Hepatocyte (in vitro differentiated cells): Measurements from ENCODE around the gene GSX2. TPM values are rescaled to one million over a fixed set of nuclear protein-coding genes. Genes with fewer than 3 reads are reported as not detected.

Source experiments
- DNase-seq: peaks from one replicate; pipeline ENCODE4 v3.0.0-alpha.2; 2016; ENCODE audit warnings: low spot score
- H2AFZ ChIP-seq: fragments of 200-600 bp; sonication (generic); 2 replicates; pipeline ENCODE4 v1.6.0; 2016; ENCODE audit warnings: antibody characterized with exemption, mild to moderate bottlenecking
- H3K27ac ChIP-seq: fragments of 200-600 bp; sonication (generic); 2 replicates; pipeline ENCODE4 v1.5.1; 2016; ENCODE audit warnings: mild to moderate bottlenecking
- H3K27me3 ChIP-seq: fragments of 200-600 bp; sonication (generic); 2 replicates; pipeline ENCODE4 v1.6.1; 2016
- H3K36me3 ChIP-seq: fragments of 200-600 bp; sonication (generic); replicated peaks from 2 replicates; pipeline ENCODE4 v1.5.1; 2016; ENCODE audit warnings: low read depth; ENCODE audit not compliant: insufficient read depth
- H3K4me1 ChIP-seq: fragments of 200-600 bp; sonication (generic); 2 replicates; pipeline ENCODE4 v1.5.1; 2016; ENCODE audit warnings: mild to moderate bottlenecking, moderate library complexity; ENCODE audit not compliant: insufficient read depth
- H3K4me2 ChIP-seq: fragments of 200-600 bp; sonication (generic); 2 replicates; pipeline ENCODE4 v1.6.0; 2016
- H3K4me3 ChIP-seq: fragments of 200-600 bp; sonication (generic); 2 replicates; pipeline ENCODE4 v1.5.1; 2016; ENCODE audit warnings: mild to moderate bottlenecking
- H3K79me2 ChIP-seq: fragments of 200-600 bp; sonication (generic); 2 replicates; pipeline ENCODE4 v1.6.0; 2017; ENCODE audit warnings: mild to moderate bottlenecking
- H3K9me2 ChIP-seq: fragments of 200-600 bp; sonication (generic); replicated peaks from 2 replicates; pipeline ENCODE4 v1.6.0; 2017; ENCODE audit warnings: mild to moderate bottlenecking; ENCODE audit not compliant: insufficient read depth
- H3K9me3 ChIP-seq: fragments of 200-600 bp; sonication (generic); 2 replicates; pipeline ENCODE4 v1.5.1; 2016; ENCODE audit warnings: low read depth, mild to moderate bottlenecking
- H4K20me1 ChIP-seq: fragments of 200-600 bp; sonication (generic); 2 replicates; pipeline ENCODE4 v1.6.0; 2016; ENCODE audit warnings: mild to moderate bottlenecking; ENCODE audit not compliant: insufficient read depth, poor library complexity, severe bottlenecking
- CTCF ChIP-seq: fragments of 200-600 bp; sonication (generic); IDR thresholded peaks from 2 replicates; pipeline ENCODE4 v1.5.1; 2016; ENCODE audit warnings: antibody characterized with exemption, mild to moderate bottlenecking; ENCODE audit not compliant: poor library complexity
- EZH2 ChIP-seq: fragments of 200-600 bp; sonication (generic); IDR thresholded peaks from 2 replicates; pipeline ENCODE4 v1.6.1; 2016; ENCODE audit warnings: antibody characterized with exemption, mild to moderate bottlenecking, borderline replicate concordance
- EZH2phosphoT487 ChIP-seq: fragments of 200-600 bp; sonication (generic); IDR thresholded peaks from one replicate; pipeline ENCODE4 v1.6.1; 2018; ENCODE audit warnings: antibody characterized with exemption, mild to moderate bottlenecking, low read depth, moderate library complexity; ENCODE audit not compliant: unreplicated experiment, severe bottlenecking
- WGBS: methylation state at CpG from one replicate; pipeline ENCODE4 v1.1.6; 2016; ENCODE audit warnings: low lambda C conversion rate; ENCODE audit errors: missing lambda C conversion rate; 5-methylcytosine and 5-hydroxymethylcytosine counted together
- polyA plus RNA-seq: library from polyadenylated mRNA; unstranded; fragments of >200 nt; fragmentation: Nextera tagmentation; extraction: Ambion mirVana; gene quantifications from 2 replicates; pipeline ENCODE4 v1.2.1, GENCODE V29; 2016
- total RNA-seq: library from RNA; depleted of rRNA; stranded (reverse); fragments of >200 nt; gene quantifications from 2 replicates; pipeline ENCODE4 v1.2.3, GENCODE V29; 2014

The GSX2 gene
- total and polyA plus RNA-seq, 2 experiments from 2014 or later, result not detected

GRCh38 chr4:54102531-54103106 is 2.7 kb downstream of the GSX2 start:
- no peaks in the 10 kb centered on the region for H3K79me2 ChIP-seq
- no peak for DNase-seq
- peaks cover 18% of the 10 kb centered on the region for H3K4me1 ChIP-seq
- no peak overlapping the region for H2AFZ ChIP-seq
- no peaks in the 10 kb centered on the region for H3K9me3 ChIP-seq
- H4K20me1 ChIP-seq, result no peaks in the 10 kb centered on the region
- H3K27me3 ChIP-seq, result peaks cover 99% of the 10 kb centered on the region
- WGBS, result 39% methylated on average over 6 of the region's 6 CpGs
- no peak overlapping the region for H3K27ac ChIP-seq
- H3K36me3 ChIP-seq, result no peaks in the 10 kb centered on the region
- no peak overlapping the region for H3K4me2 ChIP-seq
- H3K4me3 ChIP-seq, result no peak overlapping the region
- TF ChIP-seq EZH2phosphoT487 (no peak), CTCF (no peak), EZH2 (no peak)
- no peaks in the 10 kb centered on the region for H3K9me2 ChIP-seq

- TF ChIP-seq EZH2phosphoT487, result no peak
- TF ChIP-seq EZH2, result no peak
- TF ChIP-seq CTCF, result no peak
Observed at GRCh38 chr4:54103190-54103574, 3.2 kb downstream of the GSX2 start.

GRCh38 chr4:54104907-54105306 is 4.9 kb downstream of the GSX2 start:
- 93% methylated on average over 1 of the region's 1 CpG for WGBS
- no peak overlapping the region for H2AFZ ChIP-seq
- peaks cover 99% of the 10 kb centered on the region for H3K27me3 ChIP-seq

More at GRCh38 chr4:54103190-54103574, 3.2 kb downstream of the GSX2 start:
- H3K4me3 ChIP-seq, result no peak overlapping the region
- peak overlapping the region; percentile 72 for H3K4me2 ChIP-seq
- no peak overlapping the region for H3K27ac ChIP-seq
- DNase-seq, result no peak
- H3K9me2 ChIP-seq, result no peaks in the 10 kb centered on the region
- H3K79me2 ChIP-seq, result no peaks in the 10 kb centered on the region
- H3K36me3 ChIP-seq, result no peaks in the 10 kb centered on the region
- peak overlapping the region; percentile 75 for H2AFZ ChIP-seq
- 12% methylated on average over 8 of the region's 8 CpGs for WGBS
- peaks cover 99% of the 10 kb centered on the region for H3K27me3 ChIP-seq
- H3K4me1 ChIP-seq, result peaks cover 18% of the 10 kb centered on the region
- H3K9me3 ChIP-seq, result no peaks in the 10 kb centered on the region
- no peaks in the 10 kb centered on the region for H4K20me1 ChIP-seq

More at GRCh38 chr4:54104907-54105306, 4.9 kb downstream of the GSX2 start:
- H3K27ac ChIP-seq, result no peak overlapping the region
- no peak for DNase-seq
- no peaks in the 10 kb centered on the region for H3K36me3 ChIP-seq
- H4K20me1 ChIP-seq, result no peaks in the 10 kb centered on the region
- H3K4me3 ChIP-seq, result no peak overlapping the region
- TF ChIP-seq EZH2 (no peak), CTCF (no peak), EZH2phosphoT487 (no peak)
- no peaks in the 10 kb centered on the region for H3K9me3 ChIP-seq
- no peaks in the 10 kb centered on the region for H3K9me2 ChIP-seq
- H3K4me2 ChIP-seq, result no peak overlapping the region
- peaks cover 18% of the 10 kb centered on the region for H3K4me1 ChIP-seq
- no peaks in the 10 kb centered on the region for H3K79me2 ChIP-seq
